Adrenal gland (tissue), 5 donors: Measurements from ENCODE around the gene NUDT16.

Experiments used
- POLR2A ChIP-seq, 2 donors: fragments of 450-650 bp; IDR thresholded peaks; one replicate each; pipeline ENCODE4 v1.6.1; 2017; ENCODE audit warnings: antibody characterized with exemption in 2 of 2, mild to moderate bottlenecking in 2 of 2, moderate library complexity in 1 of 2
- TF ChIP-seq, protein P1 (sequence below), 6 experiments: fragments of 450-650 bp in 4 of 6; fragments of 200-600 bp in 2 of 6; sonication (generic) in 1 of 6; IDR thresholded peaks; 1 replicate in 5 of 6; 2 replicates in 1 of 6; pipeline versions ENCODE4 v1.5.1 to v1.8.0; 2016 to 2021; ENCODE audit warnings: antibody characterized with exemption in 6 of 6, mild to moderate bottlenecking in 2 of 6, moderate library complexity in 1 of 6
- donor health status: DM: no; HTN: no; CAD: no.

DNA sequence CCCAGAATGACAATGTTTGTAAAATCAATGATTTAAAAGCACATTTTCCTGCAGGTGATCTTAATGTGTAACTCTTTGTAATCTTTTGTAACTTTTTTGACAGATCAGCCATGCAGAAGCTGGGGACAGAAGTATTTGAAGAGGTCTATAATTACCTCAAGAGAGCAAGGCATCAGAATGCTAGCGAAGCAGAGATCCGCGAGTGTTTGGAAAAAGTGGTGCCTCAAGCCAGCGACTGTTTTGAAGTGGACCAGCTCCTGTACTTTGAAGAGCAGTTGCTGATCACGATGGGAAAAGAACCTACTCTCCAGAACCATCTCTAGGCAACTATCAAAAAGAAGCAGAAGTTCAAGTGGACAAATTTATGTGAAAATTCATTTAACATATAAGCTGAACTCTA lies 32.1 kb upstream of the NUDT16 start:
- TF ChIP-seq POLR2A (IDR thresholded peaks at IDR 0.05) = no peak
- TF ChIP-seq, protein P1, sequence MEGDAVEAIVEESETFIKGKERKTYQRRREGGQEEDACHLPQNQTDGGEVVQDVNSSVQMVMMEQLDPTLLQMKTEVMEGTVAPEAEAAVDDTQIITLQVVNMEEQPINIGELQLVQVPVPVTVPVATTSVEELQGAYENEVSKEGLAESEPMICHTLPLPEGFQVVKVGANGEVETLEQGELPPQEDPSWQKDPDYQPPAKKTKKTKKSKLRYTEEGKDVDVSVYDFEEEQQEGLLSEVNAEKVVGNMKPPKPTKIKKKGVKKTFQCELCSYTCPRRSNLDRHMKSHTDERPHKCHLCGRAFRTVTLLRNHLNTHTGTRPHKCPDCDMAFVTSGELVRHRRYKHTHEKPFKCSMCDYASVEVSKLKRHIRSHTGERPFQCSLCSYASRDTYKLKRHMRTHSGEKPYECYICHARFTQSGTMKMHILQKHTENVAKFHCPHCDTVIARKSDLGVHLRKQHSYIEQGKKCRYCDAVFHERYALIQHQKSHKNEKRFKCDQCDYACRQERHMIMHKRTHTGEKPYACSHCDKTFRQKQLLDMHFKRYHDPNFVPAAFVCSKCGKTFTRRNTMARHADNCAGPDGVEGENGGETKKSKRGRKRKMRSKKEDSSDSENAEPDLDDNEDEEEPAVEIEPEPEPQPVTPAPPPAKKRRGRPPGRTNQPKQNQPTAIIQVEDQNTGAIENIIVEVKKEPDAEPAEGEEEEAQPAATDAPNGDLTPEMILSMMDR (IDR thresholded peaks at IDR 0.05) = no peak
